Inflammatory macrophage (primary cell): ENCODE data around the gene SETX.
A peak's percentile ranks its signal among the peaks of the same experiment; 100 is the strongest.
"Not testable (repeated sequence)": the region's sequence is repeated elsewhere in the genome, so short reads cannot be mapped to it uniquely, and the experiment has no call there.

Source experiments
- DNase-seq, 2 donors: peaks; one replicate each; pipeline ENCODE4 v3.0.0-alpha.2; 2020 to 2022
- total RNA-seq, 18 experiments: gene quantifications; one replicate each; lab custom pipeline; 2026; ENCODE audit warnings: mixed read lengths in 6 of 18, inconsistent platforms in 2 of 18; lab: John Stamatoyannopoulos, UW

Gene SETX, protein sequence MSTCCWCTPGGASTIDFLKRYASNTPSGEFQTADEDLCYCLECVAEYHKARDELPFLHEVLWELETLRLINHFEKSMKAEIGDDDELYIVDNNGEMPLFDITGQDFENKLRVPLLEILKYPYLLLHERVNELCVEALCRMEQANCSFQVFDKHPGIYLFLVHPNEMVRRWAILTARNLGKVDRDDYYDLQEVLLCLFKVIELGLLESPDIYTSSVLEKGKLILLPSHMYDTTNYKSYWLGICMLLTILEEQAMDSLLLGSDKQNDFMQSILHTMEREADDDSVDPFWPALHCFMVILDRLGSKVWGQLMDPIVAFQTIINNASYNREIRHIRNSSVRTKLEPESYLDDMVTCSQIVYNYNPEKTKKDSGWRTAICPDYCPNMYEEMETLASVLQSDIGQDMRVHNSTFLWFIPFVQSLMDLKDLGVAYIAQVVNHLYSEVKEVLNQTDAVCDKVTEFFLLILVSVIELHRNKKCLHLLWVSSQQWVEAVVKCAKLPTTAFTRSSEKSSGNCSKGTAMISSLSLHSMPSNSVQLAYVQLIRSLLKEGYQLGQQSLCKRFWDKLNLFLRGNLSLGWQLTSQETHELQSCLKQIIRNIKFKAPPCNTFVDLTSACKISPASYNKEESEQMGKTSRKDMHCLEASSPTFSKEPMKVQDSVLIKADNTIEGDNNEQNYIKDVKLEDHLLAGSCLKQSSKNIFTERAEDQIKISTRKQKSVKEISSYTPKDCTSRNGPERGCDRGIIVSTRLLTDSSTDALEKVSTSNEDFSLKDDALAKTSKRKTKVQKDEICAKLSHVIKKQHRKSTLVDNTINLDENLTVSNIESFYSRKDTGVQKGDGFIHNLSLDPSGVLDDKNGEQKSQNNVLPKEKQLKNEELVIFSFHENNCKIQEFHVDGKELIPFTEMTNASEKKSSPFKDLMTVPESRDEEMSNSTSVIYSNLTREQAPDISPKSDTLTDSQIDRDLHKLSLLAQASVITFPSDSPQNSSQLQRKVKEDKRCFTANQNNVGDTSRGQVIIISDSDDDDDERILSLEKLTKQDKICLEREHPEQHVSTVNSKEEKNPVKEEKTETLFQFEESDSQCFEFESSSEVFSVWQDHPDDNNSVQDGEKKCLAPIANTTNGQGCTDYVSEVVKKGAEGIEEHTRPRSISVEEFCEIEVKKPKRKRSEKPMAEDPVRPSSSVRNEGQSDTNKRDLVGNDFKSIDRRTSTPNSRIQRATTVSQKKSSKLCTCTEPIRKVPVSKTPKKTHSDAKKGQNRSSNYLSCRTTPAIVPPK (N-terminal part only)
- 212 to 519 (median 293) reads per million in 18 experiments for total RNA-seq

DNA sequence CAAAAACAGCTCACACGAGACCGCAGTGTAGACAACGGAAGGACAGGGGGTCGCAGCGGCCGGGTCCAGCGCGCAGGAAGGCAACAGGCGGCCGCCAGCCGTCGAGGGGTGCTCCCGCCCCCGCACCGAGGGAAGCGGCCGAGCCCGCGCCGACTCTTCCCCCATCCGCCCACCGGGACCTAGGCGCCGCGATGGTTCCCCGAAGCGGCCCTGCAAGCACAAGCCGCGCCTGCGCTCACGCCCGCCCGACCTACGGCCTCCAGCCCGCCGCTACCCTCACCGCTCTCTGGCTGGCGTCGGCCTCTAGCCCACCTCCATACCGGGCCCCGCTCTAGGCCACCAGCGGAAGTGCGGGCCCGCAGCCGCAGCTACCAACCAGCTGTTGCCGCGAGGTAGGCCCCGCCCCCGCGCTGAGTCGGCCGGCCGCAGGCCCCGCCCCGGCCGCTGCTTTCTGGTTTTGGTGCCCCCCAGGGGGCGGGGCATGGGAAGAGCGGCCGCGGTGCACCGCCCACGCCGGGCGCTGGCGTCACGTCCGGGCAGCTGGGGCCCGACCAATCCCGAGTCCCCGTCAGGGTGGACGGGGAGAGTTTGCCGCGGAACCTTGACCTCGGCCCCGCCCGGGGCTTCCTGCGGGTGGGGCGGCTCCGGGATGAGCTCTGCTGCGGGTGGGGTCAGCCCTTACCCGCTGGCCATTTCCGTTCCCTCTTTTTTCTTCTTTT is at the start of gene SETX:
SETX (minus strand) TSS at position 350 of the 719 bp plus-strand sequence. CDS start 5,558 bp downstream, outside the sequence.
- DNase-seq = peak; percentile 99

DNA sequence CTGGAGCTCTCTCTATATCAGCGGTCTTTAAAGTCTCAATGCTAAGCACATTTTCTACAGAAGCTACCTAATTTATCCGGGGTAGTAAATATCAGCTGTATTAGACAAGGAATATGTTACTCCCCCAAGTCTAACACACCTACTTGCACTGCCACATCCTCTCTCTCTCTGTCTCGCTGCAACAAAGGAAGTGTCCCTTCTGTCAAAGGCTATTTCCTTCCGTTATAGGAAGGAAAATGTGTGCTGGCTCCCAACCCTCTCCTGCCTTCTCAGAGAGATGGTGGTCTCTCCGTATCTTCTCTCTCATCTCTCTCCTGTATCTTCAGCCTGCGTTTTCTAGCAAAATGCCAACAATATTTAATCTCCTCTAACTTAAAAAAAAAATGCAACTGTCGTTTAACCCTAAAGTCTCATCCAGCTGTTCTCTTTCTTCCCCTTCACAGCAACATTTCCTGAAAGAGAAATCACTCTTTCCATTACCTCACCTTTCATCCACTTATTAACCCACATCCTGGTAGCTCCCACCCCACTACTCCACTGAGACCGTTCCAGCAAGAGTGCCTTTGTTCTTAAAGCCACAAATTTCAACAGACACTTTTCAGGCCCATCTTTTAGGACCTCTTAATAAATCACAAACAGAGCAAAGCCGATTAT is 49.6 kb upstream of the SETX start:
- no peak for DNase-seq

DNA sequence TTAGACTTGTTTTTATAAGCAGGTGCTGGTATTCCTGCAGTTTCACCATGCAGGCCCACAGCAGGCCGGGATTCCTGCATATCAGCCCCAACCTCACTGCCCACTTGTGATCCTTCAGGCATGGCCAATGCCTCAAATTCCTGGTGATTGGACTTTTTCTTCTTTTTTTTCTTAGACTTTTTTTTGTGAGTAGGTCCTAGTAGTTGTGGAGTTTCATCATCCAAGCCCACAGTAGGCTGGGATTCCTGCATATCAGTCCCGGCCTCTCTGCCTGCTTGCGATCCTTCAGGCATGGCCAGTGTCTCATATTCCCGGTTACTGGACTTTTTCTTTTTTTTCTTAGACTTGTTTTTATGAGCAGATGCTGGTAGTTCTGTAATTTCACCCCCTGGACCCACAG is 47.0 kb upstream of the SETX start:
- DNase-seq = no peak

DNA sequence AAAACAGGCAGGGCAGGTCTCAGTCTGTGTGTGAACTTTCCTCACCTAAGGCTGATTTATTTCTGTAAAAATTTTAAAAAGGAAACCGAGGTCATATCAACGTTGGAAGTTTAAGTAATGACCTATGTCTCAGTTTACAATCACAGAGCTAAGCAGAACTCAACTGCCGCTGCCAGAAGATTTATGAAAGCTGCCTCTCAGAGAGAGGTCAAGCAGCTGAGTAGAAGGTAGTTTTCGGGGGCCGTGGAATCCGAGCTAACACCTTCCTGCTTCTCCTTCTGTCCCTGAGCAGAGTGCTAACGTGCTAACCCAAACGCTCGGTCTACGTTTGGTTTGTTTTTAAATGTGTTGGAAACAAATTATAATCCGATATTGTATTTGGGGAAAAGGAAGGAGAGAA is 40.8 kb upstream of the SETX start:
- no peak for DNase-seq

DNA sequence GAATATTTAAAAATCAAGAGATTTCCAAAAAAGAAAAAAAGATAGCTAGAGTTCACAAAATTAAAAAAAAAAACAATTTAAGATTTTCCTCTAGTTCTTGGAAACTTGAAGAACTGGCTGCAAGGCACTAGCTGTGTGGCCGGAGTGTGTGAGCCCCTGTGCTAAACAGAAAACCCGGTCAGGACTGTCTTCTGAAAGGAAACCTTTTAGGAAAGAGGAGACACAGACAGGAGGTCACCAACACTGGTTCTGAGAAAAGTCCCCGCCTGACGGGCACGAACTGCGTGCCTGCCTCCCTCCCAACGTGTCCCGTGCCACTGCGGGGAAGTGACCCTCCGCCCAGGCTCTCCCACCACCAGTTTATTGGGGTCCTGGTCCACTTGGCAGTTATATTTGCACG is 36.7 kb upstream of the SETX start:
- no peak for DNase-seq

DNA sequence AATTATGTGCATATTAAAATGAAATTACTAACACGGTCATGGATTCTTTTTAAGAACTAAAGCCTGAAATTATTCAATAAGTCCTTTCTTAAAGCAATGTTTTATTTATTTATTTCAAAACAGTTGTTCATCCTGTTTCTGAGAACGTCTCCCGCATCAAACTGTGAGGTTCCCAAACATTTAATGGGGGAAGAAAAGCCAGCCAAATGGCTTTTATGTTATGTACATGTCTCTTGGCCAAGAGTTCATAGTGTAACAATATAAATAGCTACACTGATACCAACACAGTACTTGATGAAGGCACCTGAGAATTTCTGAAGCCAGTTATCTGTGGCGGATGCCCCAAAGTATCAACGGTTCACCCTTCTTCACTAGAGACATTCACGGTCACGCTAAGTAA is 36.2 kb upstream of the SETX start:
- DNase-seq = no peak

DNA sequence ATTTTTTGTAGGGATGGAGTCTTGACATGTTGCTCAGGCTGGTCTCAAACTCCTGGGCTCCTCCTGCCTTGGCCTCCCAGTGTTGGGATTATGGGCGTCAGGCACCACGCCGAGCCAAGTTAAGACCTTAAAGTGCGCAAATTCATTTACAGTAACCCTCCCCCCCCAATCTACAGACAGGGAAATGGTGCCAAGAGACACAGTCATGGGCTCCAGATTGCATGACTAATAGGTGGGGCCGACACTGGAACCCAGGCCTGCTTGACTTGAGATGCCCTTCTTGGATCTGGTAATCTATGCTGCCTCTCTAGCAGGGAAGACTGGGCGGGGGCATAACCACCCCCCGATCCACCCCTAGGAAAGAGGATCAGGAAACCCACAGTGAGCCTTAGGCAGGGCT is 32.3 kb upstream of the SETX start:
- no peak for DNase-seq

DNA sequence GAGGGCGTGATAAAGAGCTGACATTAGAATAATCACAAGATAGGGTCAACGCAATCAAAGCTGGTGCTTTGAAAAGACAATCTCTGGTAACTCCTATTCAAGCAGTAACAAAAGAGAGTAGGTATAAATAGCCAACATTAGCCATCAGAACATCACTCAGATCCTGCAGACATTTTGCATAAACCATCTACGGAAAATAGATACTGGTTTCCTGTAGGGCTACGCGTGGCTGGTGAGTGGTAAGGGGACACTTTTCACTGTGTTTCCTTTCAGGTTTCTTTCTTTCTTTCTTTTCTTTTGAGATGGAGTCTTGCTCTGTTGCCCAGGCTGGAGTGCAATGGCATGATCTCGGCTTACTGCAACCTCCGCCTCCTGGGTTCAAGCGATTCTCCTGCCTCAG is 29.6 kb upstream of the SETX start:
- no peak for DNase-seq

DNA sequence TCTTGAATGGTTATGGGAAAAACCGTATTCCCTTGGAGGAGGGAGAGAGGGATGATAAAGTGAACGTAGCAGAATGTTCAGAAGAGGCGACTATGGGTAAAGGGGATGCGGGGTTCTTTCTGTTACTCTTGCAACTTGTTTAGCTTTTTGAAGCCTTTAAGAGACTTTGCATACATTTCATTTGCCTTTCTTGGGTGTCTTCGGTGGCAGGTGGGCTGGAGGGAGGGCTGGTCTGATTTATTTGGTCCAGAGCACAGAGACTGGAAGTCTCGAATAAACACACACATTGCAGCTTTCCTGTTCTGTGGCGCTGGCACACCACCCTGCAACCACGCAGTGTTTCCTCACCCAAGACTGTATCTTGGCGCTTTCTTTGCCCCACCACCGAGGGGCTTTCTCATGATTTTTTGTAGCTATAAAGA is 28.7 kb upstream of the SETX start:
- no peak for DNase-seq

DNA sequence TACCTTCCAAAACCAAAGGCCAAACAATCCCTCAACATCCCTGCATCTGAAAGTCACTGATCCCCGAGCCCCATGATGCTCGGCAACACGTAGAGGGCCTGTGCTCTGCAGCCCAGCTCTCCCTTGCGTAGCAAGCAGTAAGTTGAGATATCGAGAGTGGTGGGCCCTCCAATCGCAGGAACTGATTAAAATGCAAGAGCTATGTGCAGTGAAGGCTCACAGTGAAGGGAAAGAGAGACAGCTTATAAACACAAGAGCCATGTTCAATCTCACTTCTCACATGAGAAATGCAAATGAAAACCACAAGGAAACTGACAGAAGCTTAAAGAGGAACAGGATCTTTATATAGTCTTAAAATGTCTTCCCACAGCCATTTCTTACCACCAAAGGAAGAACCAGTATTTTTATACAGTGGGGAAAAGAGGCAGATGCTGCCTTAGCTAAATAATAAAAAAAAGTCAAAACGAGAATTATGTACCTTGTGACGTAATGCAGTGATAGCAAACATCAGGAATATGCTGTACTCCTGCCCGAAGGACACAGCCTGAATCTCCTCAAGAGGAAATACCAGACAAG is 27.3 kb upstream of the SETX start:
- peak; percentile 23 to 69 for DNase-seq

DNA sequence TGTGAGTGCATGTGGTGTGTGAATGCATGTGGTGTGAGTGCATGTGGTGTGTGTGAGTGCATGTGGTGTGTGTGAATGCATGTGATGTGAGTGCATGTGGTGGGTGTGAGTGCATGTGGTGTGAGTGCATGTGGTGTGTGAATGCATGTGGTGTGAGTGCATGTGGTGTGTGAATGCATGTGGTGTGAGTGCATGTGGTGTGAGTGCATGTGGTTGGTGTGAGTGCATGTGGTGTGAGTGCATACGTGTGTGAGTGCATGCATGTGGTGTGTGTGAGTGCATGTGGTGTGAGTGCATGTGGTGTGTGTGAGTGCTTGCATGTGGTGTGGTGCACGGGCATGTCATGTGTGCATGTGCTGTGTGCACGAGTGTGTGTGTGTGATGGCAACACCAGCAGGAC is 23.6 kb upstream of the SETX start:
- DNase-seq = not testable (repeated sequence)

DNA sequence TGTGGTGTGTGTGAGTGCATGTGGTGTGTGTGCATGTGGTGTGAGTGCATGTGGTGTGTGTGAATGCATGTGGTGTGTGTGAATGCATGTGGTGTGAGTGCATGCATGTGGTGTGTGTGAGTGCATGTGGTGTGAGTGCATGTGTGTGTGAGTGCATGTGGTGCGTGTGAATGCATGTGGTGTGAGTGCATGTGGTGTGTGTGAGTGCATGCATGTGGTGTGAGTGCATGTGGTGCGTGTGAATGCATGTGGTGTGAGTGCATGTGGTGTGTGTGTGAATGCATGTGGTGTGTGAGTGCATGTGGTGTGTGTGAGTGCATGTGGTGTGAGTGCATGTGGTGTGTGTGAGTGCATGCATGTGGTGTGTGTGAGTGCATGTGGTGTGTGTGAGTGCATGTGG is 23.0 kb upstream of the SETX start:
- not testable (repeated sequence) for DNase-seq

DNA sequence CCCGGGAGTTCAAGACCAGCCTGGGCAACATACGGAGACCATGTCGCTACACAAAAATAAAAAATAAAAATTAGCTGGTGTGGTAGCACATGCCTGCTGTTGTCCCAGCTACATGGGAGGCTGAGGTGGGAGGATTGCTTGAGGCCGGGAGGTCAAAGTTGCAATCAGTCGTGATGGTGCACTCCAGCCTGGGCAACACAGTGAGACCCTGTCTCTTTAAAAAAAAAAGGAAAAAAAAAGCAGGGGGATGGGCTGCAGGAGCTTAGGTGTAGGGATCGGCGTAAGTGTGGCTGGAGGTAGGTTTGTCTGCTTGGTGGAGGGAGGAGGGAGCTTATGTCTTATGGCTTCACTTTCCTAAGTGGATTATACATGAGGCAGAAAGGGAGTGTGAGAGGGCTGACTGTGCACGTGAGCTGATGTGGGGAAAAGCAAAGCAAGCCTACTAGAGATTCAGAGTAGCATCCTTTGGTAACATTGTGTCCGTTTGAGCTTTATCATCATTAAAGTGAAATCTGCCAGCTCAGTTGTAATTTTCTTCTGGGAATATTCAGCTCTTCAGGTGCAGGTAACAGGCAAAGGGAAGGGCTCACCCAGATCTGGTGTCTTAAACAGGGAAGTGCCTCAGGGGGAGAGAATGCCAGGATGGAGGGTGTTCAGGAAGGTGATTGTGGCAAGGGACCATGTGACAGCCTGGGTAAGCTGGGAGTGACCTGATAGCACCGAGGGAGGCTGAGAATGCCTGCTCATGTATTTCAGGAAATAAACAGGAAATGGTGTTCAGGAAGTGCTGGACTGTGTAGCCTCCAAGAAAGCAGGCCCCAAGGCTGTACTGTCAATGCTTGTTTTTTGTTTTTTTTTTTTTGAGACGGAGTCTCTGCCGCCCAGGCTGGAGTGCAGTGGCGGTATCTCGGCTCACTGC is 17.6 kb upstream of the SETX start:
- DNase-seq = peak; percentile 87 to 88

DNA sequence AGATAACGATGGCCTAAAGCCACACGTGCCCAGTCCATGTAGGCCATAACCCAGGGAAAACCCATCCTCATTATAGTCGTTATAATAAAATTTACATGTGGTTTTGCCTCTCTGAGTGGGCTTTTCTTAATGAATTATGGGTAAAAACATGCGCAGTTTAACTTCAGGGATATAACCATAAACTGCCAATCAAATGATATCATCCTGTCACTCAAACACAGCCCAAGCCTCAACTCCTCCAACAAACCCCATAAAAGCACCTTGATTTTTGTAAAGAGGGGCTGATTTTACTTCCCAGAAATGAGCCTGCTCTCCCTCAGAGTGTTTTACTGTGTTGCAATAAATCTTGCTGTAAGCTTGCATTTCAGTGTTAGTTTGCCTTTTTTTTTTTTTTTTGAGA is 15.8 kb upstream of the SETX start:
- peak in 1 of 2 donors; percentile 47 for DNase-seq

DNA sequence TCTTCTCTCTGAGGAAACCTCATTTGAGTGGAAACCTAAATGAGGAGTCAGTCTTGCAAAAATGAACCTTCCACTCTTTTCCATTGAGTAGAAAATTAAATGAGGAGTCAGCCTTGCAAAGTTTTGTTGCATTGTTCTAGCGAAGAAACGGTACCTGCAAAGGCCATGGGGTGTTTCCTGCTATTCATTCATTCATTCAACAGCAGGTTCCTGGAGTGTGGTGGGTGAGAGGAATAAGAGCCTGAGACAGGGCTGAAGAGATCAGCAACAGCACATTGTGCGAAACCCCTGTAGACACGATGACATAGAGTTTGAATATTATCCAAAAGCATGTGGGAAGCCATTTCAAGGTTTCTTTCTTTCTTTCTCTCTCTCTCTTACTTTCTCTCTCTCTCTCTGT is 14.6 kb upstream of the SETX start:
- DNase-seq = no peak

DNA sequence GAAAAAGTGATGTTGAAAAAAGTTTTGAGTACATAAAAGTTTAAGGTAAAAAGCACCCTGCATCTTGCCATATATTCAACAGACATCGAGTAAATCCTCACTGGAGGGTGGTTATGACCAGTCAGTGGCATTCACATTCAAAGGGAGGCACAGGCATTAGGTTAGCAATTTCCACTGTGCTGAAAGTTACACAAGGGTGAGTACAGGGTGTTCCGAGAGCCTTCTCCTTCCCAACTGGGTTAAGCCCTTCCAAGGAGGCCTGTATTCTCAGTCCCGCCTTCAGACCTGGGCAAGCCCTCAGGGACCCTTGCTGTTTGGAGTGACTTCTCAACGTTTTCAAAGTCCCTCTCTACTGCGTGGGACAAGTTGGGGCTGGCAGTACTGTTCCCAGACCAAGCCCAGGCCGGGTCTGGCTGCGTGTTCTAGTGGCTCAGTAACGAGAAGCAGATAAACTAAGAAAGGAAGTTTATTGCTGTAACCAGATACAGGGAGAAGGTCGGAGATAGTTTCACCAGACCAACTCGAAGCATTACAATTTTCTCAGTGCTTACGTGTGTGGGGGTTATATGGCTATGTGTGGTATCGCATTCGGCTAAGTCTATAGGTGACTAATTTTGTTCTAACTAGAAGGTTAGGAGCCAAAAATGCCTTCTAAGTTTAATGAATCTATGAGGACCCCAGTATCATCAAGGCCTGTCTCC is 13.0 kb upstream of the SETX start:
- DNase-seq = no peak

DNA sequence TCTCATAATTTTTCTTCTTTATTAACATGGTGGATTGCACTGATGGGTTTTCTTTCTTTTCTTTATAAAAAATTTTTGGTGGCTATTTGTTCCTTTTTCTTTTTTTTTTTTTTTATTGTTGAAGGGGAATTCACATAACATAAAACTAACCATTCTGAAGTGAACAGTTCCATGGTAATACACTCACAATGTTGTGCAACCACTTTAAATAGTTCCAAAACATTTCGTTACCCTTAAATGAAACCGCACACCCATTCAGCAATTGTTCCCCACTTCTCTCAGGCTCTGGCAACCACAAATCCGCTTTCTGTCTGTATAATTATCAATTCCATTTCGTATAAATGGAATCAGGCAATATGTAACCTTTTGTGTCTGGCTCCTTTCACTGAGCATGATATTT is 11.7 kb upstream of the SETX start:
- DNase-seq = peak in 1 of 2 donors; percentile 54

DNA sequence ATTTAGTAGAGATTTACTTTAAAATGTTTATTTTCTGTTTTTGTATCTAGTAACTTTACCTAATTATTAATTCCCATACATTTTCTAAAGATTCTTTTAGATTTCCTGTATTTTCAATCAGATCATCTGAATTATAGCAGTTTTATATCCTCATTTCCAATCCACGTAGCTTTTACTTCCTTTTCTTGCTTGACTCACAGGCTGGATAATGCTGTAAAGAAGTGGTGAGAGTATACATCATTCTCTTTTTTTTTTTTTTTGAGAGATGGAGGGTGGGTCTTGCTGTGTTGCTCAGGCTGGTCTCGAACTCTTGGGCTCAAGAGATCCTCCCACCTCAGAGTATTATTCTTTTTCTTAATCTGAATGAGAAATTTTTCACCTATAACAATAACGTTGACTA is 11.2 kb upstream of the SETX start:
- DNase-seq = peak in 1 of 2 donors; percentile 28

DNA sequence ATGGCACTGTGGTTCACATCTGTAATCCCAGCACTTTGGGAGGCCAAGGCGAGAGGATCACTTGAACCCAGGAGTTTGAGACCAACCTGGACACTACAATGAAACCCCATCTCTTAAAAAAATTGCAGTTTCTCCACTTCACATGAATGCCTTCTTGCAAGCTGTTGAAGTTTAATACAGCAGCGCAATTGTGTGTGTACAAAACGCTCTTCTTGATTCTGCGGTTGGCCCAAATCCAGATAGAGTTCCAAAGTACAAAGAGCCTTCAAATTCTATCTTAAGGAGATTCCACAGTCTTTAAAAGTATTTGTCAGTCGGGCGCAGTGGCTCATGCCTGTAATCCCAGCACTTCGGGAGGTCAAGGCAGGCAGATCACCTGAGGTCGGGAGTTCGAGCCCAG is 9.3 kb upstream of the SETX start:
- DNase-seq = no peak
